ENCODE data around the gene YY1.

YY1 gene

DNA sequence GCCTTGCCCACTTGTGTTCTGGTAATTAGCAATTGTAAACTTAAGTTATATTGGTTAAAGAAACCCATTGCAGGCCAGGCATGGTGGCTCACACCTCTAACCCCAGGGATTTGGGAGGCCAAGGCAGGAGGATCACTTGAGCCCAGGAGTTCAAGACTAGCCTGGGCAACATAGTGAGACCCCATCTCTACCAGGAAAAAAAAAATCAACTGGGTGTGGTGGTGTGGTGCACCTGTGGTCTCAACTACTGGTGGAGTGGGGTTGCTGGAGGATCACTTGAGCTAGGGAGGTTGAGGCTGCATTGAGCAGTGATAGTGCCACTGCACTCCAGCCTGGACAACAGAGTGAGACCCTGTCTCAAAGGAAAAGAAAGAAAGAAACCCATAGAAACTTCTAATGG is 13.7 kb downstream of the YY1 start:
- ATAC-seq (ENCODE audit: insufficient read depth, low read depth), result no peak
- no peaks in the 10 kb centered on the region for H3K9me3 ChIP-seq (ENCODE audit: insufficient read depth, low read length, severe bottlenecking)
- H3K27me3 ChIP-seq (ENCODE audit: insufficient read depth, low read length, poor library complexity), result no peaks in the 10 kb centered on the region
- TF ChIP-seq, protein P1, sequence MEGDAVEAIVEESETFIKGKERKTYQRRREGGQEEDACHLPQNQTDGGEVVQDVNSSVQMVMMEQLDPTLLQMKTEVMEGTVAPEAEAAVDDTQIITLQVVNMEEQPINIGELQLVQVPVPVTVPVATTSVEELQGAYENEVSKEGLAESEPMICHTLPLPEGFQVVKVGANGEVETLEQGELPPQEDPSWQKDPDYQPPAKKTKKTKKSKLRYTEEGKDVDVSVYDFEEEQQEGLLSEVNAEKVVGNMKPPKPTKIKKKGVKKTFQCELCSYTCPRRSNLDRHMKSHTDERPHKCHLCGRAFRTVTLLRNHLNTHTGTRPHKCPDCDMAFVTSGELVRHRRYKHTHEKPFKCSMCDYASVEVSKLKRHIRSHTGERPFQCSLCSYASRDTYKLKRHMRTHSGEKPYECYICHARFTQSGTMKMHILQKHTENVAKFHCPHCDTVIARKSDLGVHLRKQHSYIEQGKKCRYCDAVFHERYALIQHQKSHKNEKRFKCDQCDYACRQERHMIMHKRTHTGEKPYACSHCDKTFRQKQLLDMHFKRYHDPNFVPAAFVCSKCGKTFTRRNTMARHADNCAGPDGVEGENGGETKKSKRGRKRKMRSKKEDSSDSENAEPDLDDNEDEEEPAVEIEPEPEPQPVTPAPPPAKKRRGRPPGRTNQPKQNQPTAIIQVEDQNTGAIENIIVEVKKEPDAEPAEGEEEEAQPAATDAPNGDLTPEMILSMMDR (IDR thresholded peaks at IDR 0.05; ENCODE audit: borderline replicate concordance, extremely low read depth, low read length, poor library complexity, severe bottlenecking), result no peak
- TF ChIP-seq EZH2 (IDR thresholded peaks at IDR 0.05; ENCODE audit: borderline replicate concordance, low read depth, low read length, severe bottlenecking), result no peak
- H3K9ac ChIP-seq (ENCODE audit: low read depth, low read length), result no peak overlapping the region
- no peak overlapping the region for H2AFZ ChIP-seq (ENCODE audit: low read depth, low read length)
- H3K79me2 ChIP-seq (ENCODE audit: insufficient read depth, low read length), result peaks cover 99% of the 10 kb centered on the region
- no peak overlapping the region for H3K27ac ChIP-seq (ENCODE audit: low read length)
- no peak overlapping the region for H3K4me3 ChIP-seq (ENCODE audit: low read depth in 1 of 2, low read length in 2 of 2)
- H3K36me3 ChIP-seq (ENCODE audit: insufficient read depth, low read length), result peaks cover 60% of the 10 kb centered on the region
- H3K4me2 ChIP-seq (ENCODE audit: insufficient read depth, low read length), result no peak overlapping the region
- H4K20me1 ChIP-seq (ENCODE audit: insufficient read depth, low read length), result peaks cover 94% of the 10 kb centered on the region
- DNase-seq, result no peak
- H3K4me1 ChIP-seq (ENCODE audit: insufficient read depth, low read length), result peaks cover 9% of the 10 kb centered on the region

GRCh38 chr14:100256339-100256895 is 17.5 kb downstream of the YY1 start:
- Histone ChIP-seq H2AFZ (ENCODE audit: low read depth, low read length) (no peak overlapping the region), H3K4me3 (ENCODE audit: low read depth in 1 of 2, low read length in 2 of 2) (no peak overlapping the region), H3K79me2 (ENCODE audit: insufficient read depth, low read length) (peaks cover 99% of the 10 kb centered on the region), H3K4me1 (ENCODE audit: insufficient read depth, low read length) (peaks cover 9% of the 10 kb centered on the region), H4K20me1 (ENCODE audit: insufficient read depth, low read length) (peaks cover 95% of the 10 kb centered on the region), H3K36me3 (ENCODE audit: insufficient read depth, low read length) (peaks cover 50% of the 10 kb centered on the region), H3K9ac (ENCODE audit: low read depth, low read length) (no peak overlapping the region), H3K4me2 (ENCODE audit: insufficient read depth, low read length) (no peak overlapping the region), H3K27ac (ENCODE audit: low read length) (no peak overlapping the region), H3K27me3 (ENCODE audit: insufficient read depth, low read length, poor library complexity) (no peaks in the 10 kb centered on the region), H3K9me3 (ENCODE audit: insufficient read depth, low read length, severe bottlenecking) (no peaks in the 10 kb centered on the region)
- no peak for DNase-seq
- no peak for TF ChIP-seq EZH2 (IDR thresholded peaks at IDR 0.05; ENCODE audit: borderline replicate concordance, low read depth, low read length, severe bottlenecking)
- TF ChIP-seq, protein P1 (IDR thresholded peaks at IDR 0.05; ENCODE audit: borderline replicate concordance, extremely low read depth, low read length, poor library complexity, severe bottlenecking), result no peak
- ATAC-seq (ENCODE audit: insufficient read depth, low read depth), result no peak

DNA sequence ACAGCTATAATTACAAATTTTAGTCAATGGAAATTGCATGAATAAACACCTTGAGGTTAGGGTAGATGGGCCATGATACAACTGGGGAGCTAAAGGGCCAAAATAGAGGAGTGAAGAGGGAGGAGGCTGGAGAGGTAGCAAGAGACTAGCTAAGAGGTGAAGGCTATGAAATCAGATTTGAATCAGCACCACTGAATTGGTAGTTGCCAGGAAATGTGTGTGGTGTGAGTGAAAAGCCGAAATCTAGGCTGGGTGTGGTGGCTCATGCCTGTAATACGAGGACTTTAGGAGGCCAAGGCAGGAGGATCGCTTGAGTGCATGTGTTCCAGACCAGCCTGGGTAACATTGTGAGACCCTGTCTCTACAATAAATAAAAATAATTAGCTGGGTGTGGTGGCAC is 22.7 kb downstream of the YY1 start:
- ATAC-seq (ENCODE audit: insufficient read depth, low read depth), result no peak
- Histone ChIP-seq H3K27me3 (ENCODE audit: insufficient read depth, low read length, poor library complexity) (no peaks in the 10 kb centered on the region), H3K4me1 (ENCODE audit: insufficient read depth, low read length) (no peaks in the 10 kb centered on the region; the same call in 1 of the 2 replicates), H3K4me3 (ENCODE audit: low read depth in 1 of 2, low read length in 2 of 2) (no peak overlapping the region), H3K9me3 (ENCODE audit: insufficient read depth, low read length, severe bottlenecking) (no peaks in the 10 kb centered on the region), H3K9ac (ENCODE audit: low read depth, low read length) (no peak overlapping the region), H3K79me2 (ENCODE audit: insufficient read depth, low read length) (peaks cover 99% of the 10 kb centered on the region), H2AFZ (ENCODE audit: low read depth, low read length) (no peak overlapping the region), H3K27ac (ENCODE audit: low read length) (no peak overlapping the region), H4K20me1 (ENCODE audit: insufficient read depth, low read length) (peaks cover 93% of the 10 kb centered on the region), H3K36me3 (ENCODE audit: insufficient read depth, low read length) (peaks cover 72% of the 10 kb centered on the region), H3K4me2 (ENCODE audit: insufficient read depth, low read length) (no peak overlapping the region)
- DNase-seq, result no peak
- no peak for TF ChIP-seq EZH2 (IDR thresholded peaks at IDR 0.05; ENCODE audit: borderline replicate concordance, low read depth, low read length, severe bottlenecking)
- TF ChIP-seq, protein P1 (IDR thresholded peaks at IDR 0.05; ENCODE audit: borderline replicate concordance, extremely low read depth, low read length, poor library complexity, severe bottlenecking), result no peak
